ENCODE data around the gene ARGLU1. TPM values are rescaled to one million over a fixed set of nuclear protein-coding genes. Genes with fewer than 3 reads are reported as not detected.

Gene ARGLU1
- total and polyA plus RNA-seq, 2 experiments from 2014 or later = 121 to 126 TPM

- peak overlapping the region; percentile 71 for H3K4me2 ChIP-seq
- H3K27ac ChIP-seq = peak overlapping the region; percentile 82
- H3K4me3 ChIP-seq = peak overlapping the region; percentile 68
- H3K9me3 ChIP-seq (ENCODE audit: low read depth) = no peaks in the 10 kb centered on the region
- H2AFZ ChIP-seq = peak overlapping the region; percentile 14
- 9% methylated on average over 39 of the region's 44 CpGs for WGBS (ENCODE audit: low lambda C conversion rate, missing lambda C conversion rate)
- H3K79me2 ChIP-seq = peaks cover 63% of the 10 kb centered on the region
- H3K9me2 ChIP-seq (replicated peaks; ENCODE audit: insufficient read depth) = no peaks in the 10 kb centered on the region
- no peaks in the 10 kb centered on the region for H3K27me3 ChIP-seq
- peaks cover 21% of the 10 kb centered on the region for H4K20me1 ChIP-seq (ENCODE audit: insufficient read depth, poor library complexity, severe bottlenecking)
- peak; percentile 95 for DNase-seq (ENCODE audit: low spot score)
- H3K36me3 ChIP-seq (replicated peaks; ENCODE audit: insufficient read depth, low read depth) = no peaks in the 10 kb centered on the region
- TF ChIP-seq CTCF (IDR thresholded peaks at IDR 0.05; ENCODE audit: poor library complexity) (peak; percentile 53), EZH2 (IDR thresholded peaks at IDR 0.05; ENCODE audit: borderline replicate concordance) (no peak)
- peaks cover 32% of the 10 kb centered on the region for H3K4me1 ChIP-seq (ENCODE audit: insufficient read depth)
Measured at GRCh38 chr13:106533101-106533942, 34.6 kb downstream of the ARGLU1 start.

GRCh38 chr13:106532111-106532929, 35.6 kb downstream of the ARGLU1 start:
- Histone ChIP-seq H4K20me1 (ENCODE audit: insufficient read depth, poor library complexity, severe bottlenecking) (peaks cover 26% of the 10 kb centered on the region), H3K79me2 (peaks cover 73% of the 10 kb centered on the region), H3K9me2 (replicated peaks; ENCODE audit: insufficient read depth) (no peaks in the 10 kb centered on the region), H3K27me3 (no peaks in the 10 kb centered on the region), H3K4me3 (peak overlapping the region; percentile 28), H3K4me2 (peak overlapping the region; percentile 71), H3K9me3 (ENCODE audit: low read depth) (no peaks in the 10 kb centered on the region), H2AFZ (no peak overlapping the region), H3K27ac (peak overlapping the region; percentile 79), H3K4me1 (ENCODE audit: insufficient read depth) (peaks cover 42% of the 10 kb centered on the region), H3K36me3 (replicated peaks; ENCODE audit: insufficient read depth, low read depth) (no peaks in the 10 kb centered on the region)
- 14% methylated on average over 18 of the region's 18 CpGs for WGBS (ENCODE audit: low lambda C conversion rate, missing lambda C conversion rate)
- peak; percentile 31 for DNase-seq (ENCODE audit: low spot score)
- TF ChIP-seq CTCF (IDR thresholded peaks at IDR 0.05; ENCODE audit: poor library complexity) (no peak), EZH2 (IDR thresholded peaks at IDR 0.05; ENCODE audit: borderline replicate concordance) (no peak), EZH2phosphoT487 (IDR thresholded peaks at IDR 0.05; ENCODE audit: low read depth, severe bottlenecking, unreplicated experiment) (no peak)

- Histone ChIP-seq H4K20me1 (ENCODE audit: insufficient read depth, poor library complexity, severe bottlenecking) (peaks cover 32% of the 10 kb centered on the region), H3K79me2 (peaks cover 86% of the 10 kb centered on the region), H3K4me3 (peak overlapping the region; percentile 30), H3K27ac (peak overlapping the region; percentile 79), H3K27me3 (no peaks in the 10 kb centered on the region), H3K9me3 (ENCODE audit: low read depth) (no peaks in the 10 kb centered on the region), H3K36me3 (replicated peaks; ENCODE audit: insufficient read depth, low read depth) (no peaks in the 10 kb centered on the region), H3K9me2 (replicated peaks; ENCODE audit: insufficient read depth) (no peaks in the 10 kb centered on the region), H2AFZ (no peak overlapping the region), H3K4me1 (ENCODE audit: insufficient read depth) (peaks cover 53% of the 10 kb centered on the region), H3K4me2 (peak overlapping the region; percentile 71)
- TF ChIP-seq CTCF (IDR thresholded peaks at IDR 0.05; ENCODE audit: poor library complexity) (no peak), EZH2phosphoT487 (IDR thresholded peaks at IDR 0.05; ENCODE audit: low read depth, severe bottlenecking, unreplicated experiment) (no peak), EZH2 (IDR thresholded peaks at IDR 0.05; ENCODE audit: borderline replicate concordance) (no peak)
- DNase-seq (ENCODE audit: low spot score) = no peak
- WGBS (ENCODE audit: low lambda C conversion rate, missing lambda C conversion rate) = 40% methylated on average over 8 of the region's 8 CpGs
Measured at GRCh38 chr13:106530980-106531481, 36.9 kb downstream of the ARGLU1 start.

Data from hepatocyte (in vitro differentiated cells).